ENCODE results near the gene RHBDD3. TPM values are rescaled to one million over a fixed set of nuclear protein-coding genes. Genes with fewer than 3 reads are reported as not detected.
"Not testable (repeated sequence)": the region's sequence is repeated elsewhere in the genome, so short reads cannot be mapped to it uniquely, and the experiment has no call there.

RHBDD3 gene
- total RNA-seq, 2 donors from 2014 or later = 19.6 to 29.5 TPM

- DNase-seq (ENCODE audit: low spot score in 2 of 2) = no peak
- no peak overlapping the region for H3K27ac Mint-ChIP-seq
- peaks cover 8 to 16% of the 10 kb centered on the region in 2 donors for H3K36me3 Mint-ChIP-seq
- peaks cover 0 to 5% of the 10 kb centered on the region in 2 donors for H3K9me3 Mint-ChIP-seq
- peak; percentile 16 to 32 for ATAC-seq
Measured at GRCh38 chr22:29244785-29245625, 22.8 kb downstream of the RHBDD3 start.

- peaks cover 8 to 25% of the 10 kb centered on the region in 2 donors for H3K36me3 Mint-ChIP-seq
- ATAC-seq = no peak
Measured at GRCh38 chr22:29243874-29244446, 23.8 kb downstream of the RHBDD3 start.

GRCh38 chr22:29240481-29240880, 27.3 kb downstream of the RHBDD3 start:
- Mint-ChIP-seq H3K9me3 (peaks cover 4 to 12% of the 10 kb centered on the region in 2 donors), H3K36me3 (peaks cover 8 to 29% of the 10 kb centered on the region in 2 donors)
- not testable (repeated sequence) for H3K27ac Mint-ChIP-seq; ATAC-seq; DNase-seq (ENCODE audit: low spot score in 2 of 2)

More at GRCh38 chr22:29243874-29244446, 23.8 kb downstream of the RHBDD3 start:
- peaks cover 4 to 8% of the 10 kb centered on the region in 2 donors for H3K9me3 Mint-ChIP-seq
- no peak for DNase-seq (ENCODE audit: low spot score in 2 of 2)
- no peak overlapping the region for H3K27ac Mint-ChIP-seq

- Mint-ChIP-seq H3K9me3 (peaks cover 4 to 6% of the 10 kb centered on the region in 2 donors), H3K36me3 (no peaks in the 10 kb centered on the region), H3K27ac (peak overlapping the region in 1 of 2 donors; percentile 52)
- DNase-seq (ENCODE audit: low spot score in 2 of 2) (no peak), ATAC-seq (no peak)
Measured at GRCh38 chr22:29233277-29233877, 34.4 kb downstream of the RHBDD3 start.

- peaks cover 4 to 6% of the 10 kb centered on the region in 2 donors for H3K9me3 Mint-ChIP-seq
- ATAC-seq (no peak), DNase-seq (ENCODE audit: low spot score in 2 of 2) (no peak)
- H3K36me3 Mint-ChIP-seq = no peaks in the 10 kb centered on the region
- H3K27ac Mint-ChIP-seq = peak overlapping the region in 1 of 2 donors; percentile 36
Measured at GRCh38 chr22:29231971-29232959, 35.5 kb downstream of the RHBDD3 start.

- Mint-ChIP-seq H3K9me3 (peaks cover 4 to 6% of the 10 kb centered on the region in 2 donors), H3K27ac (peak overlapping the region in 1 of 2 donors; percentile 36), H3K36me3 (no peaks in the 10 kb centered on the region)
- ATAC-seq (no peak), DNase-seq (ENCODE audit: low spot score in 2 of 2) (no peak)
Measured at GRCh38 chr22:29230972-29231875, 36.6 kb downstream of the RHBDD3 start.

GRCh38 chr22:29226351-29226981, 41.3 kb downstream of the RHBDD3 start:
- ATAC-seq = no peak
- H3K27ac Mint-ChIP-seq = no peak overlapping the region
- DNase-seq (ENCODE audit: low spot score in 2 of 2) = no peak
- no peaks in the 10 kb centered on the region for H3K9me3 Mint-ChIP-seq
- H3K36me3 Mint-ChIP-seq = no peaks in the 10 kb centered on the region

- ATAC-seq (no peak), DNase-seq (ENCODE audit: low spot score in 2 of 2) (no peak)
- no peaks in the 10 kb centered on the region for H3K36me3 Mint-ChIP-seq
- H3K27ac Mint-ChIP-seq = no peak overlapping the region
- H3K9me3 Mint-ChIP-seq = no peaks in the 10 kb centered on the region
Measured at GRCh38 chr22:29225422-29226090, 42.2 kb downstream of the RHBDD3 start.

- ATAC-seq (no peak), DNase-seq (ENCODE audit: low spot score in 2 of 2) (no peak)
- Mint-ChIP-seq H3K9me3 (no peaks in the 10 kb centered on the region), H3K36me3 (no peaks in the 10 kb centered on the region), H3K27ac (no peak overlapping the region)
Measured at GRCh38 chr22:29224859-29225410, 42.8 kb downstream of the RHBDD3 start.

GRCh38 chr22:29224121-29224858, 43.5 kb downstream of the RHBDD3 start:
- no peak for ATAC-seq

GRCh38 chr22:29219881-29220670, 47.7 kb downstream of the RHBDD3 start:
- ATAC-seq (no peak), DNase-seq (ENCODE audit: low spot score in 2 of 2) (no peak)
- Mint-ChIP-seq H3K36me3 (no peaks in the 10 kb centered on the region), H3K9me3 (no peaks in the 10 kb centered on the region), H3K27ac (no peak overlapping the region)

More at GRCh38 chr22:29224121-29224858, 43.5 kb downstream of the RHBDD3 start:
- no peak overlapping the region for H3K27ac Mint-ChIP-seq
- H3K36me3 Mint-ChIP-seq = no peaks in the 10 kb centered on the region
- DNase-seq (ENCODE audit: low spot score in 2 of 2) = no peak
- no peaks in the 10 kb centered on the region for H3K9me3 Mint-ChIP-seq

- DNase-seq (ENCODE audit: low spot score in 2 of 2); H3K9me3 Mint-ChIP-seq; ATAC-seq; H3K36me3 Mint-ChIP-seq; H3K27ac Mint-ChIP-seq: not testable (repeated sequence)
Measured at GRCh38 chr22:29219409-29219782, 48.4 kb downstream of the RHBDD3 start.

GRCh38 chr22:29218758-29219408, 48.9 kb downstream of the RHBDD3 start:
- DNase-seq (ENCODE audit: low spot score in 2 of 2) (no peak), ATAC-seq (no peak)
- Mint-ChIP-seq H3K36me3 (no peaks in the 10 kb centered on the region), H3K9me3 (no peaks in the 10 kb centered on the region), H3K27ac (no peak overlapping the region)

All from activated naive CD4-positive, alpha-beta T cell treated with anti-CD3 and anti-CD28 coated beads, Interleukin-2, amount 50 U/mL, for 72 hours (primary cell).